NK-92 (cell line): ENCODE measurements around the gene CRIM1.
"Not testable (repeated sequence)": the region's sequence is repeated elsewhere in the genome, so short reads cannot be mapped to it uniquely, and the experiment has no call there.

Experiments
- DNase-seq: peaks from one replicate; lab custom pipeline; 2025; ENCODE audit not compliant: unreplicated experiment; lab: John Stamatoyannopoulos, UW

The CRIM1 gene, protein sequence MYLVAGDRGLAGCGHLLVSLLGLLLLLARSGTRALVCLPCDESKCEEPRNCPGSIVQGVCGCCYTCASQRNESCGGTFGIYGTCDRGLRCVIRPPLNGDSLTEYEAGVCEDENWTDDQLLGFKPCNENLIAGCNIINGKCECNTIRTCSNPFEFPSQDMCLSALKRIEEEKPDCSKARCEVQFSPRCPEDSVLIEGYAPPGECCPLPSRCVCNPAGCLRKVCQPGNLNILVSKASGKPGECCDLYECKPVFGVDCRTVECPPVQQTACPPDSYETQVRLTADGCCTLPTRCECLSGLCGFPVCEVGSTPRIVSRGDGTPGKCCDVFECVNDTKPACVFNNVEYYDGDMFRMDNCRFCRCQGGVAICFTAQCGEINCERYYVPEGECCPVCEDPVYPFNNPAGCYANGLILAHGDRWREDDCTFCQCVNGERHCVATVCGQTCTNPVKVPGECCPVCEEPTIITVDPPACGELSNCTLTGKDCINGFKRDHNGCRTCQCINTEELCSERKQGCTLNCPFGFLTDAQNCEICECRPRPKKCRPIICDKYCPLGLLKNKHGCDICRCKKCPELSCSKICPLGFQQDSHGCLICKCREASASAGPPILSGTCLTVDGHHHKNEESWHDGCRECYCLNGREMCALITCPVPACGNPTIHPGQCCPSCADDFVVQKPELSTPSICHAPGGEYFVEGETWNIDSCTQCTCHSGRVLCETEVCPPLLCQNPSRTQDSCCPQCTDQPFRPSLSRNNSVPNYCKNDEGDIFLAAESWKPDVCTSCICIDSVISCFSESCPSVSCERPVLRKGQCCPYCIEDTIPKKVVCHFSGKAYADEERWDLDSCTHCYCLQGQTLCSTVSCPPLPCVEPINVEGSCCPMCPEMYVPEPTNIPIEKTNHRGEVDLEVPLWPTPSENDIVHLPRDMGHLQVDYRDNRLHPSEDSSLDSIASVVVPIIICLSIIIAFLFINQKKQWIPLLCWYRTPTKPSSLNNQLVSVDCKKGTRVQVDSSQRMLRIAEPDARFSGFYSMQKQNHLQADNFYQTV

DNA sequence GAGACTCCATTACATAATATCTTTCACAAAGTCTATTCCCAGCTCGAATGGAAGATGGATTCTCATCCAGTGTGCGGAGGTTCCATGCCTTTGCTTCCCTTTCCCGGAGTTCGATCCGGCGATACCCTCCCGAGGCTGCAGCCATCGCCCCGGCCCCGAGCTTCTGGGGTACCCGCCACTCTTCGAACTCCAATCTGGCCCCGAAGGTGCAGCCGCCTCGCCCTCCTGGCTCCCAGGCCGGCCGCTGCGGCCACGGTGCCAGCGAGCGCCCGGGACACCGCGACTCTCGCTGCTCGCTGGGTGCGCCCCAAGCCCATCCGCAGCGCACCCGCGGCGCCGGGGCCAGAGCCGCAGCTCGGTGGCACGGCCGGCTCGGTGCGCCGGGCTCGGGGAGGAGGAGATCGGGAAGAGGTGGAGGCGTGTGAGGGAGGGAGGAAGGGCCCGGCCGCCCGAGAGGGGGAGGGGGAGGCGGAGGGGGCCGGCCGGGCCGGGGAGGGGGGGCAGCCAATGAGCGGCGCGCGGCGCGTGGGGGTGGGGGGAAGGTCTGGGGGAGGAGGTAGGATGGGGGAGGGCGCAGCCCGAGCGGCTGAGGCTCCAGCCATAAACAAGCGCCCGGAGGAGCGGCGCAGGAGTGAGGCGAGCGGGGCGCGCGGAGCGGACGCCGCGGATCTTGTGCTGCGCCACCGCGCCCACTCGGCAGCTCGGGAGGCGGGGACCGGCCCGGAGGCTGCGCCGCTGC, at the start of gene CRIM1:
CRIM1 (plus strand) TSS at position 628 of the 739 bp plus-strand sequence. CDS start 515 bp downstream, outside the sequence.
- no peak for DNase-seq

DNA sequence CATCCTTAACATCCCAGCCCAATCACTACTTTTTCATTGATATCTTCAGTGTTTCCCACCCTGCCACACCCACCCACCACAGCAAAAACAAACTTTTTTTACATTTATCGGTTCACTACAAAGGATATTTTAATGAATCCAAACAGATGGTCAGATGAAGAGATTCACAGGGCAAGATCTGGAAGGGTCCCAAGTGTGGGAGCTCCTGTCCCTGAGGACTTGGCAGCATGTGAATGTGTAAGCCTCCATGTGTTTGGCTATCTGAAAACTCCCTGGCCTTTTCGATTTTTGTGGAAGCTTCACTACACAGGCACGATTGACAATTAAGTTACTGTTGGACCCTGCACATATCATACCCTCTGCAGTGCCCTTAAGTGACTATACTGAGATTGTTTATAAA, 48.1 kb upstream of the CRIM1 start:
- no peak for DNase-seq

DNA sequence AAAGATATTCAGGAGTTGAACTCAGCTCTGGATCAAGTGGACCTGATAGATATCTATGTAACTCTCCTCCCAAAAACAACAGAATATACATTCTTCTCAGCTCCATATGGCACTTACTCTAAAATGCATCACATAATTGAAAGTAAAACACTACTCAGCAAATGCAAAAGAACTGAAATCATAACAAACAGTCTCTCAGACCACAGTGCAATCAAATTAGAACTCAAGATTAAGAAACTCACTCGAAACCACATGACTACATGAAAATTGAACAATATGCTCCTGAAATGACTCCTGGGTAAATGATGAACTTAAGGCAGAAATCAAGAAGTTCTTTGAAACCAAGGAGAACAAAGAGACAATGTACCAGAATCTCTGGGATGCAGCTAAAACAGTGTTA, 45.1 kb upstream of the CRIM1 start:
- not testable (repeated sequence) for DNase-seq

DNA sequence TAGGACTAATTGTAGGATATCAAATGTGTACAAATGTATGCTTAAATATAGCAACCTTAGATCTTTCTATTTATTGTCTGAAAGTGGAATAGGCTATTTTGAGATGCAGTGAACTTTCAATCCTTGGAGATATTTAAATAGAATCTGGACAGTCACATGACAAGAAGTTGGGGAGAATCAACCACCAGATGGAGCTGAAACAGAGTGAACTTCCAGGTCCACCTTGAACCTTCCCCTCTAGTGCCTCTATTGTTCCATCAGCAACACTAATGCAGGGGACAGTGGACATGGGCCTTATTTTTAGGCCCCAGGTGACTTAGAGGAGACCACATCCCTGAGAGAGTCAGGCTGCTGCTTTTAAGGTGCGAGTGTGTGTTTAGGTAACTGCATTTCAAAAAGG, 37.0 kb upstream of the CRIM1 start:
- no peak for DNase-seq

DNA sequence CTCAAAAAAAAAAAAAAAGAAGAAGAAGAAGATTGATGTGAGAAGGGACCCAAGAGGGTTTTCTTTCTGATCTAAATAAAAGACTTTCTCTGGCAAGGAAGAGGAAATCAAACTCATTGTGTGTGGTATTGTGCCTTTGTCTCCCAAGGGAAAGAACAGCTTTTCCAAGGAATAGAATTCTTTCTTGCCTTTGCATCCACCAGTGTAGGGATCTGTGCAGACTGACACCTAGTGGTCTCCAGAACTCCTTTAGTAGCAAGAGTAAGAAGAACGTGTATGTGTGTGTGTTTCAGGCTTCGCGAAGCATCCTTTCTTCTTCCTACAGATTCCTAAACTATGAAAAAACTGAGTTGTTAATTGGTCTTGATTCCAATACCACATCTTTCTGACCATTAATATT, 33.5 kb upstream of the CRIM1 start:
- no peak for DNase-seq

DNA sequence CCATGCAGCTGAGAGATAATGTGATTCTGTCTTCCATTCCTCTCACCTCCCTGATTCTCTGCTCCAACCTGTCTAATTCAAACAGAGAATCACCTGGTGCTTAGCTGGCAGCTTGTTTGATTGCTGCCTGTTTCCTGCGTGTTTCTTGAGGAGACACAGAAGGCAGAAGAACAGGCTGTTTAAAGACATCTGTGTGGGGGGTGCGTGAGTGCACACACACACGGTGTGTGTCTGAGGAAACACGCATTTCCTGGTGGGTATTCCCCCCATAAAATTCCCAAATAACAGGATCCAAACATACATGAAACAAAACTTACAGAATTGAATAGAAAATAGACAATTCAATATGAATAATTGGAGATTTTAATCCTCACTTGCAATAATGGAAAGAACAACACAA, 29.3 kb upstream of the CRIM1 start:
- no peak for DNase-seq

DNA sequence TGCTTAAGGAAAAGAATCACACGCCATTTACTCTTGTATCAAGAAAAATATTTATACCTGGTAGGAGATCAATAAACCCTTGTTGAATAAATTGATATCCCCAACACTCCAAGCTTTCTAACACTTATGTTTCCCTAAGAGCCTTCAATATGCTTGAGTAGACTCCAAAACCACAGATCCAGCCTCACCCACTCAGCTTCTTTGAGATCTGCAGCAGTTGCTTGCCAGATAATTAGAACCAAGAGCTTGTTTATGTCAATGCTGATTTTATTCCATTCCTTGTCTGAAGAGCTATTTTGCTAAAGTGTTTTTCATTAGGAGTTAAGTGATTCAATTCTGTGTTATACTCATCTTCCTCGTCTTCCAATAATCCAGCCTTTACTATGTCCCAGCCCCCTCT, 26.3 kb upstream of the CRIM1 start:
- DNase-seq = no peak

DNA sequence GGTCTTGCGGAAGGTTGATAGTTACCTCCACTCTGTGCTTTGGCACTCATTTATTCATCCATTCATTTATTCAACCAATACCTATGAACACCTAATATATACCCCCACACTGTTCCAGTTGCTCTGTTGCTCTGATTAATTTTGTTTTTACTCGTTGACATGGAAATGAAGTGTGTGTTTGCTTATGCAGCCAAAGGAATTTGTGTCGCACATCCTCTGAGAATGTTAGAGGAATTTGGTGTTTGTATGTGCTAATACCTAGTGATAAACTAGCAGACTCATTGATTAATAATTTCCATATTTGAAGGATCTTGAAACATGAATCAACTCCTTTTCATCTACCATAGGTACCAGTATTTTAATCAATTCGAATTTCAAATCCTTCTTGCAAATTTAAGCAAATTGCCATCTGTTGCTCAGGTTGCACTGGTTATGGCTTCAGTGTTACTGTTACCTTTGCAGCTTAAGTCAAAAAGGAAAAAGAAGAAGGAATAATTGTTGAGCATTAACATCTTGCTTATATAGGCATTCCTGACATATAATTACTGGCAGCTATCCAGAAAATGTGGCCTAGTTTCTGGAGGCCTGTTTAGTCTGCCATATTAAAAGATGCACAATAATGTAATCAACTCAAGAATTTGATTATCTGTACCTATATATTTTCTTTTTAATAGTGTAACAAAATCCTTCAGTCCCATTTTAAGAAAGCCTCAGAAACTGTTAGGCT, 25.7 kb upstream of the CRIM1 start:
- DNase-seq = no peak

DNA sequence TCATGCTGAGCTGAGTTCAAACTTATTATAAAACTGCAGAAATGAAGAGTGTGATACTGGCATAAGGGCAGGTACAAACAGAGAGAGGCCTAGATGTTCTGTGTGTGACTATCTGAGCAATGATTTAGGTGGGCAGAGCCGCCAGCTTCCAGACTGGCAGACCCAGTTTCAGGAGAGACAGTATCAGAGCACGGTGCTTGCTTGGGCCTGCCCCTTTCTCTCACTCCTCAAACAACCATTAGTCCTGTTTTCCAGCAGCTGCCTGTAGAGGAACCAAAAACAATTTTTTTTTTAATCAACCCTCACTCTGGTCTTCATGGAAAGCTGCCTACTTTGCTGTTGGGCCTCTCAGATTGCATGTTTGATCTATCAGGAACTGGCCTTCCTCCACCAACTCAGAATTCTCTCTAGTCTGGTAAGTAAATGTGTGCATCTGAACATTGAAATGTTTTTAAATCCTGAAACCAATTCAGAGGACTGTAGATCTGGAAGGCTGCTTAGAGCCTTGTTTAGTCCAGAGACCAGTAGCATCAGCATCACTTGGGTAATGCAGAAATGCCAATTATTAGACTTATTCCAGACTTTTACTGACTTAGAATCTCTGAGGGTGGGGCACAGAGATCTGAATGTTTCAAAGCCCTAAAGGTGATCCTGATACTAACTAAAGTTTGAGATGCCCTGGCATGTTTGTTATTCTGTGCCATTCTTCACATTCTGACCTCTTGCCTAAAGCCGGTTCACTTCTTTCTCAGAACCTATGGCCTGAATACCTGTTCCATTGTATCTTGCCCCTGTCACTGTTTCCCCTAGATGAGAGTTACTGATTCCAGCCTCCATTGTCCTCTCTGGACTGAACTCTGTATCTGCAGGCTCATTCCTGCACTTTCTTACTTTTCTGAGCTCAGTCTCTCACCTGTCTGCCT, 24.8 kb upstream of the CRIM1 start:
- DNase-seq = no peak

DNA sequence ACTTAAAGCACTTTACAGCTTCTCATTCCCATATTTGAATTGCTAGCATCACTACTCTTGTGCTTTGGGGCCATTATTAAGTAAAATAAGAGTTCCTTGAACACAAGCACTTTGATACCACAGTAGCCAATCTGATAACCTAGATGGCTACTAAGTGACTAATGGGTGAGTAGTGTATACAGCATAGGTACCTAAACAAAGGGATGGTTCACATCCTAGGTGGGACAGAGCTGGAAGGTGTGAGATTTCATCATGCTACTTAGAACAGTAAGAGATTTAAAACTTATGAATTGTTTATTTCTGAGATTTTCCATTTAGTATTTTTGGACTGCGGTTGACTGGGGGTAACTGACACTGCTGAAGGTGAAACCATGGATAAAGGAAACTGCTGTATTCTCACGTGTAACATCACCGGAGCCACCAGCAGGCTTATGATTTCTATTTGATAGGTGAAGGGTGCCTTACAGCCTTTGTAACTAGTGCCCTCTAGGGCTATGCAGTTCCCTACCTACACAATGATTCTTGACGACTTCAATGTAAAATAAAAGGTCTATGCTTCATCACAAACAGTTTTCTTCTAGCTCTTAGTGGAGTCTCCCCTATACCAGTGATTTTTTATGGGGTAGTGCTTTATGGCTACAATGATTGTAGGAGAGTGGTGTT, 22.1 kb upstream of the CRIM1 start:
- DNase-seq = no peak

DNA sequence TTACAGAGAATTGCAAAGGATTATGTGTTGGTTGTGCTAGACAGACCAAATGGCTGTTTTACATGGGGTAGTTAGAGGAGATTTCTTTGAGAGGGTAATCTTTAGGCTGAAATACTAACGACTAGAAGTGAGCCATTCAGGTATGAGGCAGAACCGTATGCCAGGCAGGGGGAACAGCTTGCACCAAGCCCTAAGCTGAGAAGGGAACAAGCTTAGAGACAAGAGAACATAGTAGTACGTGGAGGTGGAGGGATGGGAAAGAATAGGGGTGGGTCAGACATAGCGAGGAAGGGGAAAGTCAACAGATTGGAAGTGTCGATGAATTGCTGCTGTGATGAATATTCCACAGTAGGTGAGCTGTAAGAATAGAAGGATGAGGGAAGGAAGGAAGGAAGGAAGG, 20.0 kb upstream of the CRIM1 start:
- no peak for DNase-seq

DNA sequence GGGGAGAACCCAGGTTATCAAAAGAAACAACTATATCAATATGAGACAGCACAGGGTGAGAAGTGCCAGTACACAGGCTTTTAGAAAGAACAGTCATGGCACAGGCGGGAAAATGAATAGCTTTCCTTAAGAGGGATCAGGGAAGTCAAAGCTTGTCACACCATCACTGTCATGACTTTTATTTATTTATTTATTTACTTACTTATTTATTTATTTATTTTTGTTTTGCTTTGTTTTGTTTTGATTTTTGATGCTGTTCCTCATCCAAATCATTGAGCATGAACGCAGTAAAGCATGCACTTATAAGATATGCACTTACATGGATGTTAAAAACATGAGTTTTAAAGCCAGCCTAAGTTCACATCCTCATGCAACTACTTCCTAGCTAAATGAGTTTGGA, 19.3 kb upstream of the CRIM1 start:
- no peak for DNase-seq

DNA sequence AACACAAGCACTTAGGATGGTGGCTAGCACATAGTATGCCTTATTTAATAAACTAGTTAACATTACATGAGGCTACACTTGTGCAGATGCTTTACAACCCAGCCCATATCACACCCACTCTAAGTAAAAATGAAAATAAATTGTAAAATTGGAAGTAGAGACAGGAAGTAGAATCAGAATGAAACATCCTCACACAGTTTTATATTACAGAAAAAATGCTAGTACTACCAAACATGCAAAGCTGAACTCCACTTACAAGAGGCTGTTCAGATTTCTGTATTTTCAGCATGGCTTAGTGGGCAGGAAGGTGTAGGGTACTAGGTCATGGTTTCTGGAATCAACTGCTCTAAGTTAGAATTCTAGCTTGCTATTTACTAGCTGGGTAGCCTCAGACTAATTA, 18.2 kb upstream of the CRIM1 start:
- DNase-seq = no peak

DNA sequence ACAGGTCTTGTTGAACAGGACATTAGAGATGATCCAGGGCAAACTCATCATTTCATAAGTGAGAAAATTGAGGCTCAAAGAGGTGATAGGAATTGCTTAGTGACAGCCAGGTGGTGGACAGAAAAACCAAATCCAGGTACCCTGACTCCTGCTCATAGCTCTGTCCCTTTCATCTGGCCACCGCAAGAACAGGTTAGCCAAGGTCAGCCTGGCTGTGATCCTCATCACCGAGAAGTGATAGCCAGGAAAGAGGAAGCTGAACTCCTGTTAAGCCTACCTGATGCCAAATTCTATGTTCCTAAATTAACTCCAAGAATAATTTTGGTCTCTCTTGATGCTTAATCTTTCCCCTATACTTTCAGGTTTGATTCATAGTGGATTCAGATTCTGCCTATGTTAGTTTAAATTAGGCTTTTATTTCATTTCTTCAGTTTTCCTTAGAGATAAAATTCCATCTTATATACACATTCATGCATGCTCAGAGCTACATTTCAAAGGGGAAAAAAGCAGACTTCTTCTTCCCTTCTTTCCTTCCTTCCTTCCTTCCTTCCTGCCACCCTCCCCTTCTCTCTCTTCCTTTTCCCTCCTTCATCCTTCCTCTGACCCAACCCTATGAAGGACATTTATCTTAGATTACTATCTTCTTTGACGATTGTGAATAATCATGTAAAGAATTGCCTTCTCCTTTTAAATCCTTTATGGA, 17.3 kb upstream of the CRIM1 start:
- DNase-seq = no peak

DNA sequence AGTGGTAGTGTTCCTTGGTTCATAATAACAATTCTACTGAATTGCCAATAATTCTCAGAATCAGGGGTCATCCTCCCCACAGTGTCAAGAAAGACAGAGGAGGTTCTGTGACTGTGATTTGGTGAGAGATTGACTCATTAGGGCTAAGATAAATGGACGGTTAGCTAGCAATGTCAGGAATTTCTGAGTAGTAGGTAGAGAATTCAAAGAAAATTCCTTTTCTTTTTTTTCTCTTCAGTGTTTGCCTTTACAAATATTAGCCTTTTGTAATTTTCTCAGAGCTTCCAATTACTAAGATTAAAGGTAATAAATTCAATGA, 16.8 kb upstream of the CRIM1 start:
- no peak for DNase-seq

DNA sequence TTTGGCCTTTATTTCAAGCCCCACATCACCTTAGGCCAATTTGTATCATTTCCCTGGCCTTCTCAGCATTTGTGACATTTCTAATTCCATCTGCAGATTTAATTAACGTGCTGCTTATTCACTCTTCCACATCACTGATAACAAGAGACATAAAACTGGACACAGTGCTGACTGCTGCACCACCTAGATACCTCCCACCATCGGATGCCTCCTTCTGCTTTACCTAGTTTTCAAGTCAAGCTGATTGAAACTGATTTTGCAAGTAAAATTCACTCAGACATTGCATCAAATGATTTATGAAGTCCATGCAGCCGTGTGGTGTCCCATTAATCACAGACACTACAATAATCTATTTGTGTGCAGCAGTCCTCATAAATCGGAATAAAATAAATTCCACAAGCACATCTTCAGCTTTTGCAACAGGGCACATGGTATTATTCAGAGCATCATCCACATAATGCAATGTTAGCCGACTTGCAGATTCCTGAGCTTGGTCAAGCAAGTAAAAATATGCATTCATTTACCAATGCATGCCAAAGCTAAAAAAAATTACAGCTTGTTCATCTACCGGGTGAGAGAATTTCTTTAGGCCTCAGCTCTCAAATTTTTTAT, 15.9 kb upstream of the CRIM1 start:
- DNase-seq = no peak

DNA sequence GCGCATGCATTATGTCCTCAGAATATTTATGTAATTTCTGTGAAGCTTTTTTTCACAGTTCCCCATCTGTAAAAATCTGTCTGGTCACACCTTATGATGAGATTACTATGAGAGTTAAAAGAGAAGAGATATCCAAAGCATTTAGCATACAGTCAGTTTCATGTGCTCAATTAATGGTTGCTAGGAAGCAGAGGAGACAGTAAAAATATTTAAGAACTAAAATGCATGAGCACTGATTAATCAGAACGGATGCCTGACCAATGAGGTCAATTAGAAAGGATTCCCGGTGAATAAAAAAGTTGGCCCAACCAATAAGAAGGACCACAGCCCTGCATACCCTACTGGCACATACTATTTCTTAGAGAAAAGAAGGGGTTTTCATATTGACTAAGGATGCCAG, 12.0 kb upstream of the CRIM1 start:
- DNase-seq = no peak

DNA sequence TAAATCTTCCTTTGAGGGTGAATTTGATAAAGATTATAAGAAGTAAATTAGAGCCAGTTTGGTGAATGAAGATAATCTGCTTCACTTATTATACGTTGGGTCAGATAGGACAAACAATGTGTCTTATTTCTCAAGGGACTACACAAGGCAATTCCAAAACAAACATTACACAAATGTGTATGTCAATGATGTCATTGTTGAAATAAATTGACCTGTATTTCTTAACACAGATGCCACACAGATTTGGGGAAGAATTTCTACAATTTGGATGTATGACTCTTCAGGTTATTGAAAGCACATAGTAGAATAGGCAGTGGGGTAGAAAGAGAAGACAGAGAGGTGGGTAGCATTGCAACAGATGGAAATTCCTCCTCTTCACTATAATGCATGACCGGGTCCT, 6.9 kb upstream of the CRIM1 start:
- DNase-seq = no peak
